Activated T-cell treated with anti-CD3 and anti-CD28 coated beads for 24 hours (primary cell): ENCODE measurements around the gene FAM72B.
"Not testable (repeated sequence)": the region's sequence is repeated elsewhere in the genome, so short reads cannot be mapped to it uniquely, and the experiment has no call there.

Source experiments
- DNase-seq: peaks from one replicate; pipeline ENCODE4 v3.0.0-alpha.2; 2020; ENCODE audit warnings: low read depth

FAM72B gene

GRCh38 chr1:121184290-121185127 lies at the start of gene FAM72B, which contains the start of gene SRGAP2C:
FAM72B (minus strand) TSS chr1:121184340; CDS start chr1:121183489, 851 bp downstream.
SRGAP2C (plus strand) TSS chr1:121184975; CDS start chr1:121187447, 2,472 bp downstream.
- peak; percentile 86 for DNase-seq

GRCh38 chr1:121232445-121233125 lies 48.4 kb upstream of the FAM72B start:
- not testable (repeated sequence) for DNase-seq

- not testable (repeated sequence) for DNase-seq
Measured at GRCh38 chr1:121230636-121231035, 46.5 kb upstream of the FAM72B start.

- not testable (repeated sequence) for DNase-seq
Measured at GRCh38 chr1:121227544-121228330, 43.6 kb upstream of the FAM72B start.

GRCh38 chr1:121226925-121227324 lies 42.8 kb upstream of the FAM72B start:
- not testable (repeated sequence) for DNase-seq

- DNase-seq, result not testable (repeated sequence)
Measured at GRCh38 chr1:121226295-121226904, 42.3 kb upstream of the FAM72B start.

GRCh38 chr1:121224714-121225113 lies 40.6 kb upstream of the FAM72B start:
- DNase-seq, result not testable (repeated sequence)

GRCh38 chr1:121221770-121222169 lies 37.6 kb upstream of the FAM72B start:
- DNase-seq, result not testable (repeated sequence)

GRCh38 chr1:121216676-121217075 lies 32.5 kb upstream of the FAM72B start:
- not testable (repeated sequence) for DNase-seq

- not testable (repeated sequence) for DNase-seq
Measured at GRCh38 chr1:121215699-121216417, 31.7 kb upstream of the FAM72B start.

GRCh38 chr1:121214544-121215156 lies 30.5 kb upstream of the FAM72B start:
- DNase-seq, result not testable (repeated sequence)

- not testable (repeated sequence) for DNase-seq
Measured at GRCh38 chr1:121213491-121213890, 29.4 kb upstream of the FAM72B start.

- not testable (repeated sequence) for DNase-seq
Measured at GRCh38 chr1:121210778-121211177, 26.6 kb upstream of the FAM72B start.

GRCh38 chr1:121208375-121208774 lies 24.2 kb upstream of the FAM72B start:
- not testable (repeated sequence) for DNase-seq

GRCh38 chr1:121207328-121207727 lies 23.2 kb upstream of the FAM72B start:
- not testable (repeated sequence) for DNase-seq

- not testable (repeated sequence) for DNase-seq
Measured at GRCh38 chr1:121205786-121206711, 21.9 kb upstream of the FAM72B start.

- not testable (repeated sequence) for DNase-seq
Measured at GRCh38 chr1:121202986-121203385, 18.8 kb upstream of the FAM72B start.

- DNase-seq, result not testable (repeated sequence)
Measured at GRCh38 chr1:121200985-121201981, 17.1 kb upstream of the FAM72B start.
